Measurements from ENCODE around the gene ZNF507. TPM values are rescaled to one million over a fixed set of nuclear protein-coding genes. Genes with fewer than 3 reads are reported as not detected.

ZNF507 gene
- total RNA-seq, 1 donor from 2014 or later = 24.7 TPM

- H3K9me3 Mint-ChIP-seq (ENCODE audit: unreplicated experiment) = peaks cover 3% of the 10 kb centered on the region
- H3K4me1 Mint-ChIP-seq (ENCODE audit: low read depth, unreplicated experiment) = no peaks in the 10 kb centered on the region
- peaks cover 4% of the 10 kb centered on the region for H3K36me3 Mint-ChIP-seq (ENCODE audit: unreplicated experiment)
- DNase-seq = no peak
- no peaks in the 10 kb centered on the region for H3K27me3 Mint-ChIP-seq (ENCODE audit: unreplicated experiment)
- no peak overlapping the region for H3K4me3 Mint-ChIP-seq (ENCODE audit: unreplicated experiment)
- no peak for TF ChIP-seq CTCF (IDR thresholded peaks at IDR 0.05; ENCODE audit: partially characterized antibody, unreplicated experiment)
- H3K27ac Mint-ChIP-seq (ENCODE audit: unreplicated experiment) = no peak overlapping the region
Measured at GRCh38 chr19:32427536-32427935, 82.1 kb downstream of the ZNF507 start.

- no peak for TF ChIP-seq CTCF (IDR thresholded peaks at IDR 0.05; ENCODE audit: partially characterized antibody, unreplicated experiment)
- H3K4me1 Mint-ChIP-seq (ENCODE audit: low read depth, unreplicated experiment) = no peaks in the 10 kb centered on the region
- no peaks in the 10 kb centered on the region for H3K27me3 Mint-ChIP-seq (ENCODE audit: unreplicated experiment)
- H3K36me3 Mint-ChIP-seq (ENCODE audit: unreplicated experiment) = no peaks in the 10 kb centered on the region
- no peak overlapping the region for H3K4me3 Mint-ChIP-seq (ENCODE audit: unreplicated experiment)
- H3K27ac Mint-ChIP-seq (ENCODE audit: unreplicated experiment) = no peak overlapping the region
- no peak for DNase-seq
- H3K9me3 Mint-ChIP-seq (ENCODE audit: unreplicated experiment) = no peaks in the 10 kb centered on the region
Measured at GRCh38 chr19:32436692-32437091, 91.3 kb downstream of the ZNF507 start.

- Mint-ChIP-seq H3K4me3 (ENCODE audit: unreplicated experiment) (no peak overlapping the region), H3K36me3 (ENCODE audit: unreplicated experiment) (no peaks in the 10 kb centered on the region), H3K9me3 (ENCODE audit: unreplicated experiment) (no peaks in the 10 kb centered on the region), H3K27me3 (ENCODE audit: unreplicated experiment) (no peaks in the 10 kb centered on the region), H3K27ac (ENCODE audit: unreplicated experiment) (no peak overlapping the region), H3K4me1 (ENCODE audit: low read depth, unreplicated experiment) (no peaks in the 10 kb centered on the region)
- no peak for DNase-seq
- no peak for TF ChIP-seq CTCF (IDR thresholded peaks at IDR 0.05; ENCODE audit: partially characterized antibody, unreplicated experiment)
Measured at GRCh38 chr19:32437096-32437495, 91.7 kb downstream of the ZNF507 start.

Other genes starting within 250 kb of the ZNF507 start
- 51.1 TPM for gene DPY19L3, start 60.2 kb downstream of the ZNF507 start, total RNA-seq (ENCODE audit: unreplicated experiment)
- gene PDCD5, start 235.6 kb downstream of the ZNF507 start, total RNA-seq (ENCODE audit: unreplicated experiment) = 122 TPM